PC-3 (cell line): ENCODE data around the gene GSC2.

Experiments
- CTCF ChIP-seq: fragments of 300-600 bp; sonication (generic); conservative IDR thresholded peaks from 2 replicates; pipeline ENCODE4 v1.5.1; 2017; ENCODE audit warnings: antibody characterized with exemption, low read depth, mild to moderate bottlenecking, low read length
- EZH2 ChIP-seq: fragments of 300-600 bp; sonication (generic); IDR thresholded peaks from one replicate; pipeline ENCODE4 v1.6.1; 2017; ENCODE audit warnings: antibody characterized with exemption, mild to moderate bottlenecking, low read length; ENCODE audit not compliant: unreplicated experiment

- TF ChIP-seq CTCF (no peak), EZH2 (no peak)
Observed at GRCh38 chr22:19149991-19150390, at the start of gene GSC2.
